NT2/D1 (cell line): ENCODE measurements around the gene MUSK.

Experiments
- DNase-seq: peaks from one replicate; pipeline ENCODE4 v3.0.0-alpha.2; 2011; ENCODE audit warnings: low read depth, low spot score
- H3K27me3 ChIP-seq: 2 replicates; pipeline ENCODE4 v1.6.0; 2011; ENCODE audit warnings: mild to moderate bottlenecking; ENCODE audit not compliant: insufficient read length, insufficient read depth
- H3K36me3 ChIP-seq: 2 replicates; pipeline ENCODE4 v1.6.1; 2011; ENCODE audit warnings: mild to moderate bottlenecking, low read length, mixed read lengths; ENCODE audit not compliant: insufficient read depth, insufficient read length
- H3K4me1 ChIP-seq: 2 replicates; pipeline ENCODE4 v1.5.1; 2011; ENCODE audit not compliant: insufficient read depth, insufficient read length
- H3K4me3 ChIP-seq: 2 replicates; pipeline ENCODE4 v1.5.1; 2011; ENCODE audit warnings: low read depth; ENCODE audit not compliant: insufficient read length
- H3K9ac ChIP-seq: 2 replicates; pipeline ENCODE4 v1.6.0; 2011; ENCODE audit warnings: low read depth; ENCODE audit not compliant: insufficient read length
- H3K9me3 ChIP-seq: 2 replicates; pipeline ENCODE4 v1.5.1; 2011; ENCODE audit warnings: mild to moderate bottlenecking, low read length; ENCODE audit not compliant: insufficient read depth
- SUZ12 ChIP-seq: IDR thresholded peaks from 2 replicates; pipeline ENCODE4 v1.6.1; 2011; ENCODE audit not compliant: insufficient read length, insufficient read depth; ENCODE audit errors: extremely low read depth
- YY1 ChIP-seq: IDR thresholded peaks from 2 replicates; pipeline ENCODE4 v1.6.1; 2011; ENCODE audit not compliant: insufficient read length, insufficient read depth
- ZNF274 ChIP-seq: IDR thresholded peaks from 2 replicates; pipeline ENCODE4 v1.6.1; 2011; ENCODE audit warnings: mild to moderate bottlenecking, low read depth, low read length

The MUSK gene

GRCh38 chr9:110828264-110828663 is 159.7 kb downstream of the MUSK start:
- DNase-seq, result no peak
- no peaks in the 10 kb centered on the region for H3K4me1 ChIP-seq
- TF ChIP-seq SUZ12, result no peak
- TF ChIP-seq ZNF274, result no peak
- no peaks in the 10 kb centered on the region for H3K36me3 ChIP-seq
- H3K4me3 ChIP-seq, result no peak overlapping the region
- H3K27me3 ChIP-seq, result no peaks in the 10 kb centered on the region
- no peak overlapping the region for H3K9ac ChIP-seq
- peaks cover 13% of the 10 kb centered on the region for H3K9me3 ChIP-seq

- peaks cover 13% of the 10 kb centered on the region for H3K9me3 ChIP-seq
- H3K27me3 ChIP-seq, result no peaks in the 10 kb centered on the region
- H3K36me3 ChIP-seq, result no peaks in the 10 kb centered on the region
- H3K4me3 ChIP-seq, result no peak overlapping the region
- DNase-seq, result no peak
- TF ChIP-seq SUZ12 (no peak), YY1 (no peak), ZNF274 (no peak)
- no peaks in the 10 kb centered on the region for H3K4me1 ChIP-seq
- H3K9ac ChIP-seq, result no peak overlapping the region
Measured at GRCh38 chr9:110830495-110830894, 161.9 kb downstream of the MUSK start.

GRCh38 chr9:110832926-110833325 is 164.3 kb downstream of the MUSK start:
- Histone ChIP-seq H3K4me1 (no peaks in the 10 kb centered on the region), H3K9me3 (peaks cover 5% of the 10 kb centered on the region; the same call in 1 of the 2 replicates), H3K9ac (no peak overlapping the region), H3K4me3 (no peak overlapping the region), H3K36me3 (no peaks in the 10 kb centered on the region), H3K27me3 (no peaks in the 10 kb centered on the region)
- DNase-seq, result no peak
- no peak for TF ChIP-seq ZNF274
- TF ChIP-seq YY1, result no peak
- TF ChIP-seq SUZ12, result no peak

GRCh38 chr9:110835404-110835803 is 166.8 kb downstream of the MUSK start:
- DNase-seq, result no peak
- no peaks in the 10 kb centered on the region for H3K27me3 ChIP-seq
- peaks cover 3% of the 10 kb centered on the region; the same call in 1 of the 2 replicates for H3K9me3 ChIP-seq
- no peak overlapping the region for H3K9ac ChIP-seq
- TF ChIP-seq SUZ12 (no peak), ZNF274 (no peak), YY1 (no peak)
- H3K4me1 ChIP-seq, result no peaks in the 10 kb centered on the region
- H3K36me3 ChIP-seq, result no peaks in the 10 kb centered on the region
- H3K4me3 ChIP-seq, result no peak overlapping the region

GRCh38 chr9:110835859-110836271 is 167.3 kb downstream of the MUSK start:
- no peak overlapping the region for H3K9ac ChIP-seq
- H3K27me3 ChIP-seq, result no peaks in the 10 kb centered on the region
- H3K4me1 ChIP-seq, result no peaks in the 10 kb centered on the region
- no peaks in the 10 kb centered on the region for H3K36me3 ChIP-seq
- no peak overlapping the region for H3K4me3 ChIP-seq
- peaks cover 3% of the 10 kb centered on the region; the same call in 1 of the 2 replicates for H3K9me3 ChIP-seq
- DNase-seq, result no peak
- TF ChIP-seq YY1 (no peak), SUZ12 (no peak), ZNF274 (no peak)

GRCh38 chr9:110837401-110838005 is 168.9 kb downstream of the MUSK start:
- no peak overlapping the region for H3K4me3 ChIP-seq
- H3K27me3 ChIP-seq, result no peaks in the 10 kb centered on the region
- H3K4me1 ChIP-seq, result no peaks in the 10 kb centered on the region
- no peak overlapping the region for H3K9ac ChIP-seq
- TF ChIP-seq SUZ12 (no peak), YY1 (no peak)
- H3K36me3 ChIP-seq, result no peaks in the 10 kb centered on the region
- no peak for DNase-seq
- peaks cover 3% of the 10 kb centered on the region; the same call in 1 of the 2 replicates for H3K9me3 ChIP-seq

- H3K4me1 ChIP-seq, result no peaks in the 10 kb centered on the region
- no peak for DNase-seq
- no peak for TF ChIP-seq YY1
- TF ChIP-seq ZNF274, result no peak
- no peak for TF ChIP-seq SUZ12
Measured at GRCh38 chr9:110842169-110842568, 173.6 kb downstream of the MUSK start.

More at GRCh38 chr9:110842169-110842568, 173.6 kb downstream of the MUSK start:
- Histone ChIP-seq H3K36me3 (no peaks in the 10 kb centered on the region), H3K4me3 (no peak overlapping the region), H3K27me3 (no peaks in the 10 kb centered on the region), H3K9me3 (0 out of 2 replicates have a peak, but pooled peaks cover 1% of the 10 kb centered on the region), H3K9ac (no peak overlapping the region)
